HTR-8/SVneo (cell line): Measurements from ENCODE around the gene CLRN3.

Experiments used
- DNase-seq: peaks from one replicate; pipeline ENCODE4 v3.0.0; 2011; ENCODE audit warnings: low spot score, mixed read lengths; ENCODE audit not compliant: insufficient read length
- FAIRE-seq: peaks from 2 replicates; lab custom pipeline; 2011; peaks lifted over from hg19 to GRCh38; lab: Jason Lieb, UNC

CLRN3 gene

DNA sequence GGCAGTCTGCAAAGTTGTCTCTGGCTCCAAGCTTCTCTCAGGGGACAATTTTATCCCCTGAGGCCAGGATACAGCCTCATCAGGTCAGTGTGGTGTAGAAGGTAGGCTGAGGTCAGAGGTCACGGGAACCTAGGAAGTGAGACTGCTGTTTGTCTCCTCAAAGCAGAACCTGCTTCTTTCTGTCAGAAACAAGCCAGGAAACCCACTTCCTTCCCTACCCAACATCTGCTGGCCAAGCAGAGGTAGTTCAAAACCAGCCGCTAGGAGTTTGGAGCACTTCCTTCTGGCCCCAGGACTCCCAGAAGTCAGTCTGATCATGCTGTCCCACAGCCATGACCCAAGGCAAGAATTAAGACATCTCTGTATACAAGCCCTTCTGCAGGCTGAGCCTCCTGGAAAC, 12.2 kb downstream of the CLRN3 start:
- FAIRE-seq (no peak), DNase-seq (no peak)

DNA sequence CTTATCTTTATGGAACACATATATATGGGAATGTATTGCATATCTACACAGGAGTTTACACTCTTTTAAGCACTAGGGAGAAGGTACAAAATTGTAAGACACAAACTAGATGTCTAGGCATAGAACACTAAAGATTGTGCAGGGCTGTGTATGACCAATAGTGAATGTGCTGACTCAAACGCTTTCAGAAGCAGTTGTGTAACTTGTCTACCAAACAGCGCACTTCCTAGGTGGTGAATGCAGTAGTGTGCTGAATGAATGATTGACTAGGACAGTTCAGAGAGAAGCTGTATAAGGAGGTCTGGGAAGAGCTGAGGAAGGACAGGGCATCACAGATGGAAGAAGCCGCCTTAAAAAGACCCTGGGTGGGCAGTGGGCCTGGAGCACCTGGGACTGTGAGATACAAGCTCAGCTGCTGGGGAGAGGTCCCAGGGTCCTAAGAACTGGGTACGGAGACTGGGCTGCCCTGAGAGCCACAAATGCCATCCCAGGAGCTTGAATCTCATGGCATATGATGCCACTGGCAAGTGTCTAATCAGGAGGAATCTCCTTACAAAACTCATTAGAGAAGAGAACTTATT, 14.2 kb downstream of the CLRN3 start:
- FAIRE-seq (no peak), DNase-seq (no peak)

DNA sequence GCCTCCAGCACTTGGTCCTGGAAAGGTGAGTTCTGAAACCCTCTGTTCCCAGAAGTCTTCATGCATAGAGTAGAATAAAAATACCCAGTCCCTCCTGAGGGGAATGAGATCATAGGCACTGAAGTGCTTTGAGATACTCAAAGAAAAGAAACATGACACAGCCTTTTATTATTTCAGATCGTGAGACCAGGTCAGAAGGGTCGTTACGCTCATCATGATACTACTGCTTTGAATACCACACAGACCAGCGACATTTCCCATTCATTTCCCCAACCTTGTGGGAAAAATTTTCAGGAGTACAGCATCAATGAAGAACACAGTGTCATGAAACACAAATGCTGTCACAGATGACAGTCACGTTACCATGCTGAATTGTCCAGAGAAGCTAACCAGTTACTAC, 15.0 kb downstream of the CLRN3 start:
- DNase-seq = no peak
- no peak for FAIRE-seq

DNA sequence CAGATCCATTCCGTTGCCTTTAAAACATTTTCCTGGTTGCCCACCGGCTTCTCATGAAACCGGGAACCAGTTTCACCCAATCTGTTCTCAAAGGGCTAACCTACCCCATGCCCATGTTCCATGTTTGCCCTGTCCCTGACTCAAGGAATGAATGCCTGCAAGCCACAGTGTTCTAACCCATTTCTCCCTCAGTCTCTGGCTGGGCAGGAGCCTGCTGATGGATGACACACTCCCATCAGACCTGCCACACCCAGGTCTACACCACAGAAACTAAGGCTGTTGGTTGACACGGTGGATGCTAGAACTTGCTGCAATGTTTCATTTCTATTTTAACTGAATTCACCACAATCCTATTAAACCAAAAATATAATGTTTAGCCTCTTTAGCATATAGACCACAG, 15.6 kb downstream of the CLRN3 start:
- FAIRE-seq = no peak
- DNase-seq = no peak

DNA sequence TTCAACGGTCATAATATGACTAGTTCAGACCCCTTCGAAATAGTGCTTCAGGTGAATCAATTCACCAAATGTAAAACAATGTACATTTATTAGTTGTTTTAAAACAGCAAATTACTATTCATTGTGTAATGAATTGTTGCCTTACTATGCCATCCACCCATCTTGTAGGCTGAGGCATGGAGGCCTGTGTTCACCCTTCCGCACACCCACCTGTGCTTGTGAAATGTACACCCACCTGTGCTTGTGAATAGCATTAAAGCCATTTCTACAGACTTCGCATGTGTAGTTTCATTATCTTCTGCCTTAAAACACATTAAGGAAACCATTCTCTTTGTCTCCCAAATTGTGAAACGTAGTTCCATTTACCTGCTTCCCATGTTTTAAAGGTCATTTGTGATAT, 16.8 kb downstream of the CLRN3 start:
- DNase-seq (no peak), FAIRE-seq (no peak)

DNA sequence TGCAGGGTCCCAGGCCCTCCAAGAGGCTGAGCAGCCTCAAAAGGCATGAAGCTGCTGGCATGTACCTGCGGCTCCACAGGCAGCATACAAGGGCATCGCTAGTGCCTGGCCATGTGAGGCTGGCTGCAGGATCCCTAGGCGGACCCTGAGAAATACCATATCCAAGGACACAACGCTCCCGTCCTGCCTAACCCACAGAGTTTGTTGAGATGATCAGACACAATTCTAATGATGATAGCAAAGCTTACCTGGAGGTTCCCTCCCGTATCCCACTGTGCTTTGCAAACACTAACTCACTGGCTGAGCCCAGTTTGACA, 17.3 kb downstream of the CLRN3 start:
- DNase-seq (no peak), FAIRE-seq (no peak)

DNA sequence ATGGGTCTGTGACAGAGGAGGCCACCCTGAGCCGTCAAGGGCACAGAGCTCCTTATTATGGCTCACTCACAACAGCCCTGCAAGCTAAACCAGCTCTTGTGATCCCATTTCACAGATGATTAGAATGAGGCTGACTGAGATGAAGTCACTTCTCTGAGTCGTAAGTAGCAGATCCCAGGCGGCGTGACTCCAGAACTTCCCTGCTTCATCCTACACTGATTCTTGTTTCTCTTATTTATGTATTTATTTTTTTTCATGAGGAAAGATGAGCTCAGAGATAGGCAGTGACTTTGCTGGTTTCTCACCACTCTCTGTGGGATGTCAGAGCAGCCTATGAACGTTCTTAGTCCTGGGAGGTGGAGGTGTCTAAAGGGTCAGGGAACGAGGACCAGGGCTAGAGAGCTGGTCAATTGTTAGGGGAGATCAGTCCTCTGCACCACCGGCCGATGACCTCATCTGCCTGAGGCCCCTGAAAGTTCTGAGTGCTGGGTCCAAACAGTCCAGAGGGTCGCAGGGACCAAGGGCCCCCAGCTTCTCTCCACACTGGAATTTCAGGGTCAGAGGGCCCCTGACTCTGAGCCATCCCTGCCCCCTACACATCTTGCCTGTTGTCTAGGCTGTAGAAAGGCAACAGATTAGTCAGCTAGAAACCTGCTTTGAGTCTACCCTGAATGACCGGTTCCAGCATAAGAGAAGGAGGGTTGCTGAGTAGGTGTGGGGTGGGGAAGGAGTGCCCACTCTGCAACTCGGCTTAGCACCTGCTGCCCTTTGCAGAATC, 17.9 kb downstream of the CLRN3 start:
- FAIRE-seq (no peak), DNase-seq (no peak)

DNA sequence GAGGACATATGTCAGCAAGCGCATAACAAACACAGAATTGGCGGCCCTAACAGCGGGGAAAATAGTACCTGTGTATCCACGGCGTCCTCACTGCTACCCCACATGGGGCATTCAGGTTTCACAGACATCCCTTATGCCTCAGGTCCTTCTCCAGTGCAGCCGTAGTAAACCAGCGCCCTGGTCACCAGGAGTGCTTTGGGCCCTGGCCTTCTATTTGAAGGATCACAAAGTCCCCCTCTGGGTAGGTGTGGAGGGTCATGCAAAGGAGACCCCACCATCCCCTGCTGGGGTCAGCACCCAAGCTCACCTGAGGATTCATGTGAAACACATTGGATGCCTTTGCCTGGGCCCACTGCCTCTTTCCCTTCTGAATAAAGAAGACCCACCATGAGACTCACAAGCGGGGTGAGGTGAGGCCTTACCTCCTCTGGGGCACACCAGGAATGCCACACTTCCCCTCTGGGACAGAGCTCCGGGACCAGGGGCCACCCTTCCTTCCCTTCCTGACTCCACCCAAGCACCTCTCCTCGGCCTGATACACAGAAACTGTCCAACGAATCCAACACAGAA, 18.8 kb downstream of the CLRN3 start:
- DNase-seq (no peak), FAIRE-seq (no peak)

DNA sequence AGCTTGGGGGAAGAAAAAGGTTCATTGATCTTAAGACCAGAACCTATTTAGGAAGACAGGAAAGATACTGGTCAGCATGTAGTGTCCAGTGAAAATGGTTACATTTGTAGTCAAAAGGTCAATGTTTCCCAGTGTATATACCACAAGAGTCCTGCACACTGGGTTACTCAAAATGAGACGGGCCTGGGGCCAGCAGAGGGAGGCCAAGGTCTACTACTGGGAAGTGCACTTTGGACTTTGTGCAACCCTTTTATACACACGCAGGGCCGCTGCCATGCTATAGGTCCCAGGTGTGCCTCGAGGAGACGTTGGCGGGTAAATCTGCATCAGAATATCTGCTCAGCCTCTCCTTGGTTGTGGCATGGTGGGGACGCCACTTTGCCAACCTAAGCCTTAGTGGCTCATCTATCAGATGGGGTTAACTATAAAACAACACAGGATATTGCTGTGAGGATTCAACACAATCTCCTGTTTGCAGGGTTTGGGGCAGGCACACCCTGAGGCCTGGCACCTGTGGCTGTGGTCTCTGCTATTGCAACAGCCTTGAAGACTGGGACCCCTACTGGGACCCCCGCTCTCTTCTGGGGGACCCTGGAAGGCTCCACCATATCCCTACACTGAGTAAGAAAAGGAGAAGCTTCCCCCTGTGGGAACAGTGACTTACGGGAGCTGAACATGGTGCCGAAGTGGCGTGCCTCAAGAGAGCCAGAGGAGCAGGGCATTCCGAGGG, 19.7 kb downstream of the CLRN3 start:
- DNase-seq (no peak), FAIRE-seq (no peak)

DNA sequence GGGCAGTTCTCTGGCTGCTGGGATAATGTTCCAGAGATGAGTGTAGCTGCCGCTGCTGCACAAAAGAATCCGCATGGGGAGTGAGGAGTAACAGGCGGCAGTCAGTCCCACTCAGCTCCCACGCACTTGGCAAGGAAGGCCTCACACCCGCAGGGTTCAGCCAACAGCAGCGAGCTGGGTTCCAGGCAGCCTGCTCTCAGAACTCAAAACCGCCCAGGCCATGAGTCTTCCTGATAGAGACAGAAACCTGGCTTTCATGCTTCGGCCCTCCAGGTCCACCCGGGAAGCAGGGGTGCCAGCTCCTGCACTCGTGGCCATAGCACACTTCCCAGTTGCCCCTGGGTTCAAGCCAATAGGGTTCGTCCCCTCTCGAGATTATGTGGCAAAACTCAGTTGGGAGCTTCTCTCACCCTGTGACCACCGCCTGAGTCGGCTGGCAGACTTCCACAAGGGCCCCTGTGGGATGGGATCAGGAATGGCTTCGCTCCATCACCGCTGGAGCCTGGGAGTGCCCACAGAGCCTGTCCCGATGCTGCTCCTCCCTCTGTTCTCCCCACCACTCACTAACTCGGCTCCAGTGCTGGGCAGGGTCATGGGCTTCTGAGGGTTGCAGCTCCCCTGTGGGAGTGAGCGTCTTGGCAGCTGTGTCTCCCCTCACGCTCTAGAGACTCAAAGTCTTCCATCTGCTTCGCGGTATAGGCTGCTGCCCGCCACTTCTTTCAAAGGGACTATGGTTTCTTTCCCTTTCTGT, 20.6 kb downstream of the CLRN3 start:
- DNase-seq = no peak
- no peak for FAIRE-seq

DNA sequence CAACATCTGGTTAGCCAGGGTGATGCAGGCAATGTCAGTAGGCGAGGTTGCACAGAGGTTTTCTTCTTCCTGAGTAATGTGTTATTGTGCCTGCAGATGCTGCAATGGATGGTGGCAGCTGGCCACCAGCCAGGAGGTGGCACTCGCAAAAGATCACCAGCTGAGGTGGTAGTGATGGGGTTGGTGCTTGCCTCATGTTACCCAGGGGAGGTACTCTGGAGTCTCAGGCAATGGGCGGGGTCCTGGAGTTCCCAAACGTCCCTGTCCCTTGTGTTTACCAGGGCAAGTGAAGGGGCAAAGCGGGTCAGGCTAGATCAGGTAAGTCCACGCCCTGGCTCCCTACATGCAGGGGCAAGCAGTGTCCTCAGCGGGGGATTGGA, 21.1 kb downstream of the CLRN3 start:
- FAIRE-seq (no peak), DNase-seq (no peak)

DNA sequence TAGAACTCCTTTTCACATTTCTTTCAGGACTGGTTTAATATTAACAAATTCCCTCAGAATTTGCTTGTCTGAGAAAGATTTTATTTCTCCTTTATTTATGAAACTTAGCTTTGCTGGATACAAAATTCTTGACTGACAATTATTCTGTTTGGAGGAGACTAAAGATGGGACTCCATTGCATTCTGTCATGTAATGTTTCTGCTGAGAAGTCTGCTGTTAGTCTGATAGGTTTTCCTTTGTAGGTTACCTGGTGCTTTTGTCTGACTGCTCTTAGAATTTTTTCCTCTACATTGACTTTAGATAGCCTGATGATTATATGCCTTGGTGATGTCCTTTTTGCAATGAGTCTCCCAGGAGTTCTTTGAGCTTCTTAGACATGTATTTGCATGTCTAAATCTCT, 23.4 kb downstream of the CLRN3 start:
- DNase-seq (no peak), FAIRE-seq (no peak)

DNA sequence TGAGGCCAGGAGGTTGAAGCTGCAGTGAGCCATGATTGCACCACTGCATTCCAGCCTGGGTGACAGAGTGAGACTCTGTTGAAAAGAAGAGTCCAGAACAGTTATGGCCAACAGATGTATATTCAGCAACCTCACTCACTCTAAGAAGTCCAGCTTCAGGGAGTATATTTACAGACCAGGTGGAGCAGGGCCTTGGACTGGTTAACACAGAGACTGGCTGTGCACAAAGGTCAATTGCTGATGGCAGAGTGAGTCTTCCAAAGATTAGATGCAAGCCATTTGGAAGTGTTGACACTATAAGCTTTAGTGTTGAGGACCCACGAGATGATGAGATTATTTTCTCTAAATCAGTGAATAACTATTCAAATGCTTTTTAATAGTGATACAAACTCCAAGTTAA, 24.9 kb downstream of the CLRN3 start:
- FAIRE-seq = no peak
- DNase-seq = no peak

DNA sequence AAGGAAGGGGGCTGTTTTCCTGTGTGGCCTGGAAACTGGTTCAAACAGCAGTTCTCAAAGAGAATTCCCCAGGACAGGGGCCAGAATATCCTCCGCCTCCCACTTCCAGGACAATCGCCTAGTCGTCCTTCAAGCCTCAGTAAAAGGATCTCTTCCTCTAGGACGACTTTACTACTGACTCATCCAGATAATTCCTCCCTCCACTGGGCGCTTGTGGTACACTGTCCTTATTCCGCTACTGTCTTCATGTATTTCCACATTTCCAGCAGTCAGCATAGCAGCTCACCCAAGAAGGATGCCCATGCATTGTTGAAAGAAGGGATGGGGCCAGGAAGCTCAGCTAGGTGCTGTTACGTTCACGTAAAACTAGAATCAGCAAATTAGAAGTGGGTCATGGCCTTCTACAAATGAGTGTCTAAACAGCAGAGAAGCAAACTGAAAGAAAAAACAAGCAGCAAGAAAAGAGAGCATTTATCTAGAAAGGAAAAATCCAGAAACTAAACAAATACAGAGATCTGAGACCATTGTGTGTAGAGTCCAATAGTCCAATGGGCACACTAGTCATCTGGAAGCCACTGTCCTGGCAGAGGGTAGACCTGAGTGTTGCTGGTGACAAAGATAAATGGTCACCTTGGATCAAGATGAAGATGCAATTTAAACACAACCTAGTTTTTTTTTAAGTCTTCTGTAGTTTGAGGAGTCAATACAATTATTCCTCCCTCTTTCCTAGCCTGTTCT, 26.3 kb downstream of the CLRN3 start:
- FAIRE-seq = no peak
- DNase-seq = no peak

DNA sequence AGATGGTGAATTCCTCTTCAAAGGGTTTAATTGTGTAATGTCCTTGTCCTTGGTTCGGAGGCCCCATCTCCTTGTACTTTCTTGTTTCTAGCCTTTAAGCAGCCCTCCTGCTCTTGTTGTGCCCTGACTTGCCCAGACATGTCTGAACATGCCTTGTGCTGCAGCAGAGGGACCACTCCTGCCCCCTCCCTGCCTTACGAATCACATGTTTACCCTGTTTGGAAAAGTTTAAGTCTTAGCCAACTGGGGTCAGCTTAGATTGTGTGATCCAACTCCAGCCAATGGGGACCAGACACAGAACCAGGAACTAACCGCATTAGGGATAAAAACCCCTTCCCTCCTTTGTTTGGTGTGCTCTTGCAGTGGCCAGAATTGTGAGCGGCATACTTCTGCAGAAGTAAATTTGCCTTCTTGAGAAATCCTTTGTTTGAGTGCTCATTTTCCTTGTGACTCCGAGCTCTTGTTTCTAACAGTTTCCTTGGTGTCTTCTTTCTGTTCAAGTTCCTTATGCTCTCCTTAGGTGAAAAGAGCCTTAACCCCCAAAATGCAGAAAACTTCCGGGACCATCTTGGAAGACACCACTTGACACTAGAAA, 29.4 kb downstream of the CLRN3 start:
- no peak for DNase-seq
- no peak for FAIRE-seq

DNA sequence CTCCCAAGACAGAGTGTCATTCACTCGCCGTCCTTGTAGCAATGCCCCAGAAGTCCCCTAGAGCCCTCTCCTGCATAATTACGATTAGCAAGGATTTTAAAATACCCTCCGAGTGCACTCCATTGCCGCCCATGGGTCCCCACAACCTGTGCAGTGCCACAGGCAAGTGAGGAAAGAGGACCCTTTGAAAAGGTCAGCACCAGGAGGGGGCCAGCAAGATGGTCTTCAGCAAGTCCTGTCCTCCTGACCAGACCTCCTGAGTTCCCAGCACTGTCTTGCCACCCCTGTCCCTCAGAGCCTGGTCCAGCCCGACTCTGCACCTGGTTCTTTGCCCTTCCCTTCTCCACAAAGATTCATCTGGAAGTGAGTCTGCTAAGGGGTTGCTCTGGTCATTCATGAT, 32.1 kb downstream of the CLRN3 start:
- FAIRE-seq = no peak
- DNase-seq = no peak

DNA sequence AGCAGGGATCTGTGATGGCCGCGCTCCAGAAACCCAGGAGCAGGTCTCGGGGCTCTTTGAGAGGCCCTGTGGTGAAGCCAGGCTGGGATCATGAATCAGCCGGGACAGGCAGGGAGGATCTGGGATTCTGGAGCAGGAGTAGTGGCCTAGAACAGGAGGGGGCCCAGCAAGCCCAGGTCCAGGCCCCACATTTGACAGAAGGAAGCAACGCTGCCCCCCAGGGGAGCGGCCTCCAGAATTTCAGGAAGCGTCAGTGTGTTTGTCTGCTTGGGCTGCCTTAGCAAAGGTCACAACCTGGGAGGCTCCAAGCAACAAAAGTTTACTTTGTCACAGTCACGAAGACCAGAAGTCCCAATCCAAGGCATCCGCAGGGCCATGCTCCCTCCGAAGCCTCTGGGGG, 36.8 kb downstream of the CLRN3 start:
- FAIRE-seq (no peak), DNase-seq (no peak)

DNA sequence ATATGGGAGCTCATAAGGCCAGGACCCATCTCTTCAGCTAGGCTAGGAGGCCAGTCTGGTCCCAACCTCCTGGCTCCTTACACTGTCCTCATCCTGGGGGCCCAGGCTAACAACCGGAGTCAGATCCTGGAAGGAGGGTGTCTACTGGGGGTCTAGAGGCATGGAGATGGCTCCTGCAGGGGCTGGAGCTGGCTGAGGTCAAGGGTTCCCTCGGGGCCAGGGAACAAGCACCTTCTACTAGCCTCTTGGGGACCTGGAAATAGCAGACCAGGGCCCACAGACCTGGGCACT, 37.2 kb downstream of the CLRN3 start:
- FAIRE-seq (no peak), DNase-seq (no peak)

DNA sequence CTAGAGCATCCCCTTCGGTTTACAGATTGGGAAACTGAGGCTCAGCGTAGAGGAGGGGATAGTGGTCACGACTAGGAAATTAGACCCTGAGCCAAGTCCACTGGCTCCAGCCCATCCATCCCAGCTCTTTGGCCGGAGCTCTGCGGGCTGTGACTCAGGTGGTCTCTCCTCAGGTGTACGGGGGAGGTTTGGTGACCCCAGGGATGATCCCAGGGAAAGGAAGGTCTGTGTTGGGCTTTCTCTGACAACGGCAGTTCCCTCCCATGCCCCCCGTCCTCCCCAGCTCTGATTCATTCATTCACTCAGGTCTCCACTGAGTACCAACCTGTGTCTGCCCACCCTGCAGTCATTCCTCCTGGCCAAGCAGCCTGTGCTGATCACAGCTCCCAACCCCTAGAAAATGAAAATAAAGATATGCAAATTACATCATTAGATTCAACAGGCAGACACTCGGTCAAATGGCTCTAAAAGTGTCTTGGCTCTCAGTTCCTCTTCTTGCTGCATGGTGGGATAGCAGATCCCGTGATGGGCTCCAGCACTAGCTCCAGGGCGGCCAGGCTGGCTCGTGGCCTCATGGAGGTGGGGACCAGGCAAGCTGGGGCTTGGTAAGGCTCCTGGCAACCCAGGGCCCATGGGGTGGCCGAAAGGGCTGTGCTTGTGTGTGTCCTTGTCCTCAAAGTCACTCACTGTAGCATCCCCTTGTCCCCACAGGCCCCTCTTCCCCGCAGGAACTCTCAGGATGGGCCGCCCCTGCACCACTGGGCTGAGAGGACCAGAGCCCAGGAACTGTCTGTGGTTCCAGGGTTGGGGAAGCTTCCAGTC, 37.8 kb downstream of the CLRN3 start:
- FAIRE-seq (no peak), DNase-seq (no peak)
